ENCODE data around the gene FNBP1. TPM values are rescaled to one million over a fixed set of nuclear protein-coding genes. Genes with fewer than 3 reads are reported as not detected.

The FNBP1 gene
- total and polyA plus RNA-seq, 10 of the 15 experiments (the other 5 are each of a cell fraction or from before 2014, with no cell fraction given), result 64.5 to 353 (median 179) TPM

GRCh38 chr9:129887334-129888292, 155.4 kb downstream of the FNBP1 start:
- Histone ChIP-seq H3K4me1 (ENCODE audit: control insufficient read depth, insufficient read depth, low read length) (peaks cover 82% of the 10 kb centered on the region), H3K27ac (ENCODE audit: control insufficient read depth, insufficient read depth) (peak overlapping the region; percentile 96), H2AFZ (ENCODE audit: control insufficient read depth, low read depth, low read length) (no peak overlapping the region), H4K20me1 (ENCODE audit: control insufficient read depth, insufficient read depth) (no peaks in the 10 kb centered on the region; the same call in 1 of the 2 replicates), H3K9ac (ENCODE audit: control insufficient read depth, insufficient read depth, low read length) (peak overlapping the region; percentile 90), H3K79me2 (ENCODE audit: control insufficient read depth, insufficient read depth, low read length) (peaks cover 49% of the 10 kb centered on the region), H3K4me3 (peak overlapping the region; percentile 74), H3K9me3 (replicated peaks; ENCODE audit: control insufficient read depth, insufficient read depth, low read length) (no peaks in the 10 kb centered on the region), H3K4me2 (ENCODE audit: control insufficient read depth, insufficient read depth) (peak overlapping the region; percentile 100), H3K27me3 (replicated peaks in 1 of 2; ENCODE audit: control insufficient read depth in 2 of 2, insufficient read depth in 2 of 2, low read length in 1 of 2) (no peaks in the 10 kb centered on the region), H3K36me3 (ENCODE audit: control insufficient read depth in 2 of 2, insufficient read depth in 2 of 2, low read length in 1 of 2) (peaks cover 10 to 15% of the 10 kb centered on the region in 2 experiments)
- in situ Hi-C loops (cut with MboI), result loop anchor here (5.0 kb wide), 2 partner anchors 105 to 155 kb away; partner anchors contain the start of gene FNBP1
- ChIA-PET CTCF (interaction anchor here (0.6 to 2.8 kb wide), 18 partner anchors 17 to 1673 kb away, joined by 3 to 19 read pairs (median 3); no protein-coding TSS in a partner anchor), RAD21 (ENCODE audit: unreplicated experiment) (interaction anchor here (0.8 to 5.4 kb wide), 24 partner anchors 14 to 212 kb away, joined by 3 to 89 read pairs (median 5); partner anchors contain the start of gene C9orf78), POLR2A (interaction anchor here (0.8 to 5.2 kb wide), 18 partner anchors 7 to 166 kb away, joined by 3 to 79 read pairs (median 6); partner anchors contain the start of gene GPR107), SMC1A (ENCODE audit: uncharacterized antibody, unreplicated experiment) (interaction anchor here (0.8 to 3.5 kb wide), 20 partner anchors 14 to 166 kb away, joined by 3 to 42 read pairs (median 5); partner anchors contain the start of gene GPR107)
- DNase-seq (ENCODE audit: low read depth, low spot score), result peak; percentile 56
- TSS peak; percentile 67 for BruUV-seq (replicated peaks)
- intact Hi-C loops (cut with micrococcal nuclease; ENCODE audit: unreplicated experiment), result loop anchor here (1.0 to 5.0 kb wide), 7 partner anchors 13 to 210 kb away; no protein-coding TSS in a partner anchor
- peak; percentile 38 for FAIRE-seq
- ATAC-seq, result peak; percentile 3
- 2% methylated on average over 27 of the region's 27 CpGs for WGBS (ENCODE audit: insufficient coverage, insufficient replicate concordance, low lambda C conversion rate, missing lambda C conversion rate)
- peak; percentile 43 for TF ChIP-seq CUX1 (IDR thresholded peaks at IDR 0.05; ENCODE audit: insufficient replicate concordance, low read depth, low read length)
- no peak for TF ChIP-seq SPI1 (IDR thresholded peaks at IDR 0.05; ENCODE audit: borderline replicate concordance, insufficient read depth, low read depth, low read length)
- peak; percentile 79; the same call in 1 of the 2 replicates for TF ChIP-seq CHD1 (IDR thresholded peaks at IDR 0.05; ENCODE audit: low read depth, low read length)
- TF ChIP-seq IKZF2 (IDR thresholded peaks at IDR 0.05), result peak; percentile 16 to 49; a peak in 2 of 4 replicates
- TF ChIP-seq WRNIP1 (IDR thresholded peaks at IDR 0.05; ENCODE audit: borderline replicate concordance, low read depth, low read length), result 0 out of 2 replicates have a peak, but pooled peaks have one; percentile 46
- peak; percentile 33 for TF ChIP-seq SKIL (IDR thresholded peaks at IDR 0.05; ENCODE audit: low read depth, poor library complexity, severe bottlenecking)
- peak in 1 of 2 experiments; percentile 69; a peak in 1 of 4 replicates for TF ChIP-seq EP300 (IDR thresholded peaks at IDR 0.05; ENCODE audit: borderline replicate concordance in 1 of 2, control insufficient read depth in 1 of 2, low read depth in 2 of 2, low read length in 2 of 2)
- peak; percentile 54; the same call in 1 of the 2 replicates for TF ChIP-seq SMARCA5 (IDR thresholded peaks at IDR 0.05)
- TF ChIP-seq CTCF (IDR thresholded peaks at IDR 0.05 in 2 of 3, conservative IDR thresholded peaks at IDR 0.05 in 1 of 3; ENCODE audit: control insufficient read depth in 2 of 3, extremely low read depth in 1 of 3, insufficient read depth in 1 of 3, low read depth in 3 of 3, low read length in 3 of 3), result peak in 1 of 3 experiments; percentile 22; a peak in 1 of 6 replicates
